Thyroid gland (tissue), 4 donors: ENCODE data around the gene ZNF594.

Experiments
- CTCF ChIP-seq, 6 experiments: fragments of 200-600 bp in 3 of 6; fragments of 450-650 bp in 3 of 6; sonication (generic) in 3 of 6; IDR thresholded peaks; one replicate each; pipeline ENCODE4 v1.5.1; 2016 to 2019; ENCODE audit warnings: antibody characterized with exemption in 6 of 6, mild to moderate bottlenecking in 2 of 6, inconsistent platforms in 1 of 6, moderate library complexity in 1 of 6
- POLR2A ChIP-seq, 2 donors: fragments of 450-650 bp; IDR thresholded peaks; one replicate each; pipeline ENCODE4 v1.6.1; 2017; ENCODE audit warnings: antibody characterized with exemption in 2 of 2, mild to moderate bottlenecking in 2 of 2, moderate library complexity in 1 of 2

DNA sequence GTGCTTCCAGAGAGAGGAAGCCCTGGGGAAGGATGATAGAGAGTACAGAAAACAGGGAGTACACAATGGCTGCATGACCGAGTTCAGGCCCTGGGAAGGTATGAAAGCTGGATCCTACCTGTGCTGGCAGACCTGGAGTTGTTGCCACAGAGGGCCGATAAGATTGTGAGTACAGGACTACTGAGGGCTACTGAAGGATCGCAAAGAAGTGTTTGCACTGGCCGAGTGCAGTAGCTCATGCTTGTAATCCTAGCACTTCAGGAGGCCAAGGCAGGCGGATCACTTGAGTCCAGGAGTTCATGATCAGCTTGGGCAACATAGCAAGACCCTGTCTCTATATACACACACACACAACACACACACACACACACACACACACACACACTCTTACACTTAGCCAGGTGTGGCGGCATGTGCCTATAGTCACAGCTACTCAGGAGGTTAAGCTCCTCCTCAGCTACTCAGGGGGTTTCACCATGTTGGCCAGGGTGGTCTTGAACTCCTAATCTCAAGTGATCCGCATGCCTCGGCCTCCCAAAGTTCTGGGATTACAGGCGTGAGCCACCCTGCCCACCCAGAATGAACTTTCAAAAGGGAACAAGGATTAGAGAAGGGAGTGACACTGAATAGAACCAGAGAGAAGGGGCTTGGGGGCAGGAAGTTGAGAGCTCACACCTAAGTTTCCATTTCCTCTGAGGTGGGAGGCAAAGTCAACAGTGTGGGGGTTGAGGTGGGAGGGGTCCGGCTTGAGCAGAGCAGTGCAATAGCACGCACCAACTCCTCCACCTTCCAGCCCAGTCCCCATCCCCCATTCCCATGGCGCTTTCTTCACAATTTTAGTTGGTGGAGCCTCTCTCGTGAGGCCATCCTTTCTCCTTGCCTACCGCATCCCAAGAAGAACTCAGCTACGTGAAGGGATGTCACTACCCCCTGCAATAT is 35.5 kb upstream of the ZNF594 start:
- no peak for TF ChIP-seq CTCF (IDR thresholded peaks at IDR 0.05)
- no peak for TF ChIP-seq POLR2A (IDR thresholded peaks at IDR 0.05)
